K562 (cell line): ENCODE results near the gene TMEM120B. TPM values are rescaled to one million over a fixed set of nuclear protein-coding genes. Genes with fewer than 3 reads are reported as not detected.

Source experiments
- RFX1 ChIP-seq: fragments of 450-650 bp; IDR thresholded peaks from 2 replicates; pipeline ENCODE4 v1.6.1; 2016; ENCODE audit warnings: mild to moderate bottlenecking, moderate library complexity
- ZKSCAN1 ChIP-seq: fragments of 150-350 bp; IDR thresholded peaks from 2 replicates; pipeline ENCODE4 v1.6.1; 2016; ENCODE audit warnings: low read depth, low read length
- ZNF174 ChIP-seq: fragments of 250-450 bp; sonication (Bioruptor Pico); IDR thresholded peaks from 2 replicates; pipeline ENCODE4 v1.4.0; 2020; ENCODE audit warnings: mild to moderate bottlenecking
- polyA plus RNA-seq, 8 experiments: library from polyadenylated mRNA; depleted of rRNA in 4 of 8; stranded (reverse) in 5 of 8; unstranded in 3 of 8; fragments of >200 nt; fragmentation: Nextera tagmentation in 2 of 8; fragmentation: Illumina TruSeq in 1 of 8; extraction: Ambion mirVana in 2 of 8; extraction: Trizol in 1 of 8; gene quantifications; 2 replicates each; pipeline versions ENCODE4 v1.2.1 to v1.2.3, GENCODE V29; 2011 to 2014; ENCODE audit warnings: inconsistent platforms in 1 of 8, missing spikeins in 1 of 8
- total RNA-seq, 7 experiments: library from RNA; depleted of rRNA in 6 of 7; stranded (reverse); fragments of >200 nt in 6 of 7; fragmentation: Illumina TruSeq in 2 of 7; extraction: Trizol in 2 of 7; gene quantifications; 2 replicates each; pipeline versions ENCODE4 v1.2.1 to v1.2.3, GENCODE V29; 2011 to 2021; ENCODE audit warnings: low replicate concordance in 1 of 7
- TF ChIP-seq, protein P1 (sequence below), 2 experiments: fragments of 450-650 bp in 1 of 2; sonication (generic) in 1 of 2; formaldehyde crosslinking in 1 of 2; IDR thresholded peaks; 2 replicates each; pipeline versions ENCODE4 v1.7.1 to v1.9.0; 2016 to 2022; ENCODE audit warnings: inconsistent platforms in 1 of 2, mild to moderate bottlenecking in 1 of 2, missing genetic modification reagents in 1 of 2
- TF ChIP-seq, protein P2 (sequence below): sonication (generic); formaldehyde crosslinking; IDR thresholded peaks from 2 replicates; pipeline ENCODE4 v1.9.0; 2022; ENCODE audit warnings: mild to moderate bottlenecking, missing genetic modification reagents

TMEM120B gene
- total and polyA plus RNA-seq, 9 of the 15 experiments (the other 6 are each of a cell fraction or from before 2014, with no cell fraction given), result 1.7 to 18.6 (median 7.4) TPM

DNA sequence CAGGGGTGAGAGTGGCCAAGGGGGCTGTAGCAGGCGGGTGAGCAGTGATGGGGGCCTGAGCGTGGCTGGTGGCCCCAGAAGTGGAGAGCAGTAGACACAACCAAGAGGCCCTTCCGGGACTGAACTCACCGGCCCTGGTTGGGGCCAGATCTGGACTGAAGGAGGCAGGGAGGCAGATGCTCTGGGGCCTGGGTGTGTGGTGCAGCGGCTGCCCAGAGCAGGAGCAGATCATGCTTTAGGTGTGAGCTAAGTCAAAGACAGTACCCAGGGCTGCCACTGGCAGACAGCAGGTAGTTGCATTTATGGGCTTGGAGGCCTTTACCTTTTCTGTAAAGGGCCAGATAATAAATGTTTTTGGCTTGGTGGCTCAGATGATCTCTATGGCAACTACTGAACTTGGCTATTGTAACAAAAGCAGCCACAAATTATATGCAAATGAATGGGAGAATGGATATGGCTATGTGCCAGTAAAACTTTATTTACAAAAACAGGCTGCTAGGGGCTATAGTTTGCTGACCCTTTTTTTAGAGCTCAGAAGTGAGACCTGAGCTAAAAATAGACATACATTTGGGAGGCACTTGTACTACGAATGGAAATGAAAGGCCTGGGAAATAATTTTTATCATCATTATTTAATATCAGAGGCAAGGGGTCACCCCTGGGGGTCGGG lies 116.8 kb downstream of the TMEM120B start (continued):
- TF ChIP-seq, protein P1, sequence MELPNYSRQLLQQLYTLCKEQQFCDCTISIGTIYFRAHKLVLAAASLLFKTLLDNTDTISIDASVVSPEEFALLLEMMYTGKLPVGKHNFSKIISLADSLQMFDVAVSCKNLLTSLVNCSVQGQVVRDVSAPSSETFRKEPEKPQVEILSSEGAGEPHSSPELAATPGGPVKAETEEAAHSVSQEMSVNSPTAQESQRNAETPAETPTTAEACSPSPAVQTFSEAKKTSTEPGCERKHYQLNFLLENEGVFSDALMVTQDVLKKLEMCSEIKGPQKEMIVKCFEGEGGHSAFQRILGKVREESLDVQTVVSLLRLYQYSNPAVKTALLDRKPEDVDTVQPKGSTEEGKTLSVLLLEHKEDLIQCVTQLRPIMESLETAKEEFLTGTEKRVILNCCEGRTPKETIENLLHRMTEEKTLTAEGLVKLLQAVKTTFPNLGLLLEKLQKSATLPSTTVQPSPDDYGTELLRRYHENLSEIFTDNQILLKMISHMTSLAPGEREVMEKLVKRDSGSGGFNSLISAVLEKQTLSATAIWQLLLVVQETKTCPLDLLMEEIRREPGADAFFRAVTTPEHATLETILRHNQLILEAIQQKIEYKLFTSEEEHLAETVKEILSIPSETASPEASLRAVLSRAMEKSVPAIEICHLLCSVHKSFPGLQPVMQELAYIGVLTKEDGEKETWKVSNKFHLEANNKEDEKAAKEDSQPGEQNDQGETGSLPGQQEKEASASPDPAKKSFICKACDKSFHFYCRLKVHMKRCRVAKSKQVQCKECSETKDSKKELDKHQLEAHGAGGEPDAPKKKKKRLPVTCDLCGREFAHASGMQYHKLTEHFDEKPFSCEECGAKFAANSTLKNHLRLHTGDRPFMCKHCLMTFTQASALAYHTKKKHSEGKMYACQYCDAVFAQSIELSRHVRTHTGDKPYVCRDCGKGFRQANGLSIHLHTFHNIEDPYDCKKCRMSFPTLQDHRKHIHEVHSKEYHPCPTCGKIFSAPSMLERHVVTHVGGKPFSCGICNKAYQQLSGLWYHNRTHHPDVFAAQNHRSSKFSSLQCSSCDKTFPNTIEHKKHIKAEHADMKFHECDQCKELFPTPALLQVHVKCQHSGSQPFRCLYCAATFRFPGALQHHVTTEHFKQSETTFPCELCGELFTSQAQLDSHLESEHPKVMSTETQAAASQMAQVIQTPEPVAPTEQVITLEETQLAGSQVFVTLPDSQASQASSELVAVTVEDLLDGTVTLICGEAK (IDR thresholded peaks at IDR 0.05), result peak; percentile 69
- TF ChIP-seq, protein P1 (CRISPR knock-in tag; IDR thresholded peaks at IDR 0.05), result no peak; the same call in 1 of the 2 replicates
- no peak for TF ChIP-seq ZKSCAN1
- TF ChIP-seq ZNF174, result no peak
- TF ChIP-seq, protein P2, sequence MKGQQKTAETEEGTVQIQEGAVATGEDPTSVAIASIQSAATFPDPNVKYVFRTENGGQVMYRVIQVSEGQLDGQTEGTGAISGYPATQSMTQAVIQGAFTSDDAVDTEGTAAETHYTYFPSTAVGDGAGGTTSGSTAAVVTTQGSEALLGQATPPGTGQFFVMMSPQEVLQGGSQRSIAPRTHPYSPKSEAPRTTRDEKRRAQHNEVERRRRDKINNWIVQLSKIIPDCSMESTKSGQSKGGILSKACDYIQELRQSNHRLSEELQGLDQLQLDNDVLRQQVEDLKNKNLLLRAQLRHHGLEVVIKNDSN (CRISPR knock-in tag), result no peak
- no peak for TF ChIP-seq RFX1
